NCI-H1436 (cell line): ENCODE results near the gene PLBD1.

Experiments used
- DNase-seq: peaks from one replicate; lab custom pipeline; 2025; lab: John Stamatoyannopoulos, UW

Gene PLBD1, protein sequence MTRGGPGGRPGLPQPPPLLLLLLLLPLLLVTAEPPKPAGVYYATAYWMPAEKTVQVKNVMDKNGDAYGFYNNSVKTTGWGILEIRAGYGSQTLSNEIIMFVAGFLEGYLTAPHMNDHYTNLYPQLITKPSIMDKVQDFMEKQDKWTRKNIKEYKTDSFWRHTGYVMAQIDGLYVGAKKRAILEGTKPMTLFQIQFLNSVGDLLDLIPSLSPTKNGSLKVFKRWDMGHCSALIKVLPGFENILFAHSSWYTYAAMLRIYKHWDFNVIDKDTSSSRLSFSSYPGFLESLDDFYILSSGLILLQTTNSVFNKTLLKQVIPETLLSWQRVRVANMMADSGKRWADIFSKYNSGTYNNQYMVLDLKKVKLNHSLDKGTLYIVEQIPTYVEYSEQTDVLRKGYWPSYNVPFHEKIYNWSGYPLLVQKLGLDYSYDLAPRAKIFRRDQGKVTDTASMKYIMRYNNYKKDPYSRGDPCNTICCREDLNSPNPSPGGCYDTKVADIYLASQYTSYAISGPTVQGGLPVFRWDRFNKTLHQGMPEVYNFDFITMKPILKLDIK

DNA sequence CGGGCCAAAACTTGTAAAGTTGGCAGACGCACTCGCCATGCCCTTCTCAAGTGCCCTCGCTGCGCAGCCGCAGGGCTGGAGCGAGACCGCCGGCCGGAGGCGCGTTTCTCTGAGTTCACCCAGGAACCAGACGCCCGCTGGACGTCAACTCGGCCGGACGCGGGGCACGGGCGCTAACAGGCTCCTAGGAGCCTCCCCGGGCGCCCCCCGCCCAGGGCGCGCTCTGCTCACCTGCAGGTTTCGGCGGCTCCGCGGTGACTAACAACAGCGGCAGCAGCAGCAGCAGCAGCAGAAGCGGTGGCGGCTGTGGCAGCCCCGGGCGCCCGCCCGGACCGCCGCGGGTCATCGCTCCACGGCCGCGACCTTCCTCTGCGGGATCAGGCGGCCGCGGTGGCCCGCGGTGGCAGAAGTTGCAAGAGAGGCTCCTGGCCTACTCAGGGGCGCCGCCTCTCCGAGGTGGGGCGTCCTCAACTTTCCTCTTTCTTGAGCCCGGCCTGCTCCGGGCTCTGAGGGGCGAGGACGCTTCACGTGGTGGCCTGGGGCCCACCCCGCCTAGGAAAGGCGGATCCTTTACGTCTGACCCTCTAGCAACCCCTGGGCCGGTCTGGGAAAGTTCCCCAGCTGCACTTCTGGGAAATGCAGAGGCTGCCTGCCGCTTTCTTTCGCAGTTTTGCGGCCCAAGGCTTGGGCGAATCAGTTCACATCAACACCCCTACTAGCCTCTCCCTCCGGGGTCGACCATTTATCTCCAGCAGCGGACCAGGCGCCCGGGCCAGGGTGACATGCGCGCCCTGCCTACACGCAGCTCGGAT lies at the start of gene PLBD1:
PLBD1 (minus strand) TSS at position 533 of the 812 bp plus-strand sequence; CDS start at position 346, 187 bp downstream.
- no peak for DNase-seq

- DNase-seq: no peak
Measured at GRCh38 chr12:14614704-14615121, 47.0 kb upstream of the PLBD1 start.

DNA sequence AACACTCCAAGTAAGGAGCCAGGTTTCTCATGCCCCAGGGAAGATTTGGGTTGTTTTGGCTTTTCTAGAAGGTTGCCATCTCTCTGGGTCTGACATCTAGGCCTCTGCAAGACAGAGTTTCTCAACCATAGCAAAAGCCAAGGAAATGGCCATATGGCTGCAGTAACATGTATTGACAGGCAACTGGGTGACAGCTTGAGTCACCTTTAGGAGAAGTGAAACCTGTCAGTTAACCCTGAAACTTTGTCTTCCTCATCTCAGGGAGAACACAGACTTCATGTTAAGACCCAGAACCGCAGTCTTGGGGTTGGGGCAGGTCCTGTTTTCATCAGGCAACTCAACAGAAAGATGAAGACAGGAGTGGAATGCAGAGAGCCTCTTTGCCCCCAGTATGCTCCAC lies 46.0 kb upstream of the PLBD1 start:
- no peak for DNase-seq

- no peak for DNase-seq
Measured at GRCh38 chr12:14612898-14613445, 45.3 kb upstream of the PLBD1 start.

DNA sequence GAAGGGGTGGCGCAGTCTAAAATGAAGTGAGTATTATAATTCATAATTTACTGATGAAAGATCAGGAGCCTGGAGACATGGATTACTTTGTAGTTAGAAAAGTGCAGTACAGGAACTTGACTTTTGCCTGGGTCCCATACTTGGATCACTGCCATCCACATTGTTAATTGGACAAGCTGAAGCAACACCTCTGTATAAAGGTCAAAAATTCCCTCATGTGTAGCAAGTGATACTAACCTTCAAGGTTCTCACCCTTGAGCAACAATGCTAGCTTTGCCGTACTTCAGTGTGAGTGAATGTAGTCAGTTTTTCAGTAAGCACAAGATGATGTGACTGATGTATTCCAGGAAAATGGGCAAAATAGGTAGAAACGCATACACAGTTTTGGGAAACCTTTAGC lies 44.6 kb upstream of the PLBD1 start:
- DNase-seq: no peak

GRCh38 chr12:14611640-14612203 lies 44.0 kb upstream of the PLBD1 start:
- no peak for DNase-seq

DNA sequence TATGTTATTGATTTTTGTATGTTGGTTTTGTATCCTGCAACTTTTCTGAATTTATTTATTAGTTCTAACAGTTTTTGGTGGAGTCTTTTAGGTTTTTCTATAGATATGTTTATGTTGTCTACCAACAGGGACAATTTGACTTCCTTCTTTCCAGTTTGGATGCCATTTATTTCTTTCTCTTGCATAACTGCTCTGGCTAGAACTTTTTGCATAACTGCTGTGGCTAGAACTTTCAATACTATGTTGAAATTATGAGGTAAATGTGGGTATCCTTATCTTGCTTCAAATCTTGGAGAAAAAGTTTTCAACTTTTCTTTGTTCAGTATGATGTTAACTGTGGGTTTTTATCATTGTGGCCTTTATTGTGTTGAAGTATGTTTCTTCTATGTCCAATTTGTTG lies 39.9 kb upstream of the PLBD1 start:
- no peak for DNase-seq

DNA sequence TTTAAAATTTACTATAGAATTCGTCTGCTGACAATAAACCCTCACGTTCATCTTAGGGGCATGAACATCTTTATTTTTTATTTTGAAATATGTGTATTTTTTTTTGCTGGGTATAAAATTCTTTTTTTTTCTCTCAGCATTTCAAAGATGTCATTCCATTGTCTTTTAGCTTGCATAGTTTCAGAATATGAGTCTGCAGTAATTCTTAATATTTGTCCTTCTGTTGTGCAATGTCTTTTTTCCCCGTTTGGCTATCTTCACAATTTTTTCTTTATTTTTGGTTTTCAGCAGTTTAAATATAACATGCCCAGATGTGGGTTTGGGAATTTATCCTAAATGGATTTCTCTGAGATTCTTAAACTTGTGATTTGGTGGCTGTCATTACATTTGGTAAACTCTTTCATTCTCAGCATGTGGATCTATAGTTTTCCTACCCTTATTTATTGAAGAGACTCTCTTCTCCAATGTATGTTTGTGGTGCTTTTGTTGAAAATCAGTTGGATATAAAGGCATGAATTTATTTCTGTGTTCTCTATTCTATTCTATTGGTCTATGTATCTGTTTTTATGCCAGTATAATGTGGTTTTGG lies 37.8 kb upstream of the PLBD1 start:
- DNase-seq: no peak

- DNase-seq: no peak
Measured at GRCh38 chr12:14601692-14602478, 34.2 kb upstream of the PLBD1 start.

DNA sequence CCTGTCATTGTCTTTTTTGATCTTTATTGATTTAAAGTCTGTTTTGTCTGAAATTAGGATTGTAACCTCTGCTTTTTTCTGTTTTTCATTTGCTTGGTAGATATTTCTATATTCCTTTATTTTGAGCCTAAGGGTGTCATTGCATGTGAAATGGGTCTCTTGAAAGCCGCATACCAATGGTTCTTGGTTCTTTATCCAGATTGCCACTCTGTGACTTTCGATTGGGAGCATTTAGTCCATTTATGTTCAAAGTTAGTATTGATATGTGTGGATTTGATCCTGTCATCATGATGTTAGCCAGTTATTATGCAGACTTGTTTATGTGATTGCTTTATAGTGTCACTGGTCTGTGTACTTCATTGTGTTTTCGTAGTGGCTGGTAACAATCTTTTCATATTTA lies 29.8 kb upstream of the PLBD1 start:
- no peak for DNase-seq

GRCh38 chr12:14591719-14592118 lies 24.0 kb upstream of the PLBD1 start:
- DNase-seq: no peak

GRCh38 chr12:14589169-14590004 lies 21.7 kb upstream of the PLBD1 start:
- DNase-seq: no peak

DNA sequence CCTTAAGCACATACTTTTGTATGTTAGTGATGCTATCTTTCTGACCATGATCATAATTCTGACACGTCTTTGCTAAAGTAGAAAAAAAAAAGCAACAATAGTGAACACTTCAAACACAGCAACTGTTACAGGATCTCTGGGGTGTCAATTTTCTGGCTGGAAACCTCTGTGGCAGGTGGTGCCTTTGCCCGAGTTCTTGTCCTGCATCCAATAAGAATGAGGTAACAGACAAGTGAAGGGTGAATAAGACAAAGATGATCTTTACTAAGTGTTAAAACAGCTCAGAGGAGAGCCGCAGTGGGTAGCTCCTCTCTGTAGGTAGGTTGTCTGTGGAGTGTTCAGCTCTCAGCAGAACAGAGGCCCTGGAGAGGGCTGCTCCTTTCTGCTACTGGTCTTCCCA lies 20.9 kb upstream of the PLBD1 start:
- no peak for DNase-seq

- no peak for DNase-seq
Measured at GRCh38 chr12:14578646-14579045, 11.0 kb upstream of the PLBD1 start.

- DNase-seq: no peak
Measured at GRCh38 chr12:14577344-14577743, 9.7 kb upstream of the PLBD1 start.

DNA sequence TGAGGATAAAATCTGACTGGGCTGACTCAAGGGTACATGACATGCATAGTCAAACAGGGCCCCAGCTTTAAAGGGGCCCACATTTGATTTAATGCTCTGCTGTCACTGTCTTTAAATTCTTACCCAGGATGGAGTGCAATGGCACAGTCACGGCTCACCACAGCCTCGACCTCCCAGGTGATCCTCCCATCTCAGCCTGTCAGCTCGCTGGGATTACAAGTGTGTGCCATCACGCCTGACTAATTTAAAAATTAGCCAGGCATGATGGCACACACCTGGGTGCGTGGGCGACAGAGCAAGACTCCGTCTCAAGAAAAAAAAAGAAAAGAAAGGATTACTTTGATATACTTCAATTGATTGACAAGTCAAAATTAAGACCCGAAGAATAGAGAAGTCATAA lies 9.2 kb upstream of the PLBD1 start:
- no peak for DNase-seq

GRCh38 chr12:14575585-14575984 lies 7.9 kb upstream of the PLBD1 start:
- no peak for DNase-seq

DNA sequence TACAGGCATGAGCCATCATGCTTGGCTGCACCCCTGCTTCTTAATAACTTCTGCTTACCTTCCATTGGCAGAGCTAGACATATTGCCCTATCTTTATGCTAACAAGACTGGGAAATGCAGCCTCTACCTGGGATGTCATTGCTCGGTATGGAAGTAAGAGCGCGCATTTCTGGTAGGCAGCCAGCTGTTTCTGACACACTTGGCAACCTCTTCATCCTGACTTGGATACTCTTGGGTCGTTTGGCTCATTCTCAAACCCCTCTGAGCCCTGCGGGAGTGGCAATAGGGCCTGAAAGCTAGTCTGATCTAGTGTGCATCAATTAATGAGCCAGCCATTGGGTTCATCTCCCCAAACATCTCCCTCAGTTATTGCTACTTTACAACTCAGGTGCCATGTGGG lies 5.4 kb upstream of the PLBD1 start:
- DNase-seq: no peak

- DNase-seq: no peak
Measured at GRCh38 chr12:14572401-14572800, 4.7 kb upstream of the PLBD1 start.

DNA sequence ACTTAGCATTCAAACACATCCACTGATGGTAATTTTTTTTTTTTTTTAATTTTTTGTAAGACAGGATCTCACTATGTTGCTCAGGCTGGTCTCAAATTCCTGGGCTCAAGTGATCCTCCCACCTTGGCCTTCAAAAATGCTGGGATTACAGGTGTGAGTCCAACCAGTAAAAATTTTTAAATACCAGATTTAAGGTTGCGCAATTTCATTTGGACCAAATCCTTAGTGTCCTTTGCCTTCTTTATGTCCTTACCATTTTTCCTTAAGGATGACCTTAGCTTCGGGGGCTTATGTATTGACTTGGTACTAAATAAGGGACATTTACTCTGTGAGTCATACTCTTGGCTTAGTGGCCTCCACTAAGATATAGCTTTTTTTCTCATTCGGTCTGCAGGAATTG lies 4.1 kb upstream of the PLBD1 start:
- DNase-seq: no peak
